ENCODE measurements around the gene CACNA1A. TPM values are rescaled to one million over a fixed set of nuclear protein-coding genes. Genes with fewer than 3 reads are reported as not detected.

CACNA1A gene
- total RNA-seq, 1 donor from 2014 or later, result under 0.01 TPM

DNA sequence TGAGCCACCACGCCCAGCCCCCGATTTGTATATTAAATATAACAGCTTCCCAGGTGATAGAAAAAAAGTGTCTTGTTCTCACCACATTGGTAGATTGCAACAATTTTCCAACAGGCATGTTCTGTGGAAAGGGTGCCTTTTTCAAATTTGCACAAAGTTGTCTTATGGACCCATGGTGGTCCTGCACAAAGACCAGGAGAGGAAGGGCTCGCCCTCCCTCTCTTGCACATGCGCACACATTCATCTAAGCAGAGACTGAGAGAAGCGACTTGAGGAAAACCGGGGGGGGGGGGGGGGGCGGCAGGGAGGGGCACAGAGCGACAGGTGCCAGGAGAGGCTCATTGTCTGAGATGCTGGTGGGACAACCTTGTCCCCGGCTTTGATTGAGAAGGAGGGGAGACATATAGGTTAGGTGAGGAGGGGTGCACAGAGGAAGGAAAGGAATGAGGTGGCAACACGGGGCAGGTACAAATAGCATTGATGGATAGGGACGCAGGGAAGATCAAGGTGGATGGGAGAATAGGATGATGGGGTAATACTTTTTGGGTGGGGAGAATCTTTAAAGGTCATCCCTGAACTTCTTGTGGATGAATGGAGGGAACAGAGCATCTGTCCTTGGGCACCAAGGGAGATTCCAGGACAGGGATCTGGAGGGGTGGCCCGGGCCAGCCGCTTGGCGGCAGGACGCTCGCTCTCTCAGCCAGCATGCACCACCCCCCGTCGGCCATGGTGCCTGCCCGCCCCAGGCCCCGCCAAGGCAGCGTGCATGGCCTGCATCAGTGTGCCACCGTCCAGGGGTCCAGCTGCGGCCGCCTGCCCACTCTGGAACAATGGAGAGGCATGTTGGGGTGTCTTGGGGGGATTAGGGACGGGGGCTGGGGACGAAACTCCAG lies 280.1 kb downstream of the CACNA1A start:
- H3K4me3 ChIP-seq (ENCODE audit: low read depth, low read length), result no peak overlapping the region
- FAIRE-seq (no peak), DNase-seq (ENCODE audit: low read depth) (no peak)
- TF ChIP-seq CTCF (IDR thresholded peaks at IDR 0.05; ENCODE audit: insufficient read depth, low read length, severe bottlenecking), result no peak
- no peaks in the 10 kb centered on the region for H3K36me3 ChIP-seq (ENCODE audit: control insufficient read depth, insufficient read depth, low read length)
- no peaks in the 10 kb centered on the region for H3K27me3 ChIP-seq (ENCODE audit: control insufficient read depth, insufficient read depth, low read length)

- no peak for TF ChIP-seq CTCF (IDR thresholded peaks at IDR 0.05; ENCODE audit: insufficient read depth, low read length, severe bottlenecking)
- Histone ChIP-seq H3K27me3 (ENCODE audit: control insufficient read depth, insufficient read depth, low read length) (no peaks in the 10 kb centered on the region), H3K4me3 (ENCODE audit: low read depth, low read length) (no peak overlapping the region), H3K36me3 (ENCODE audit: control insufficient read depth, insufficient read depth, low read length) (no peaks in the 10 kb centered on the region)
- no peak for DNase-seq (ENCODE audit: low read depth)
- FAIRE-seq, result no peak
These were observed 281.2 kb downstream of the CACNA1A start for GRCh38 chr19:13225085-13225484.

- no peak for TF ChIP-seq CTCF (IDR thresholded peaks at IDR 0.05; ENCODE audit: insufficient read depth, low read length, severe bottlenecking)
These were observed 285.4 kb downstream of the CACNA1A start for GRCh38 chr19:13220847-13221246.

GRCh38 chr19:13215572-13216380 lies 290.5 kb downstream of the CACNA1A start:
- TF ChIP-seq CTCF (IDR thresholded peaks at IDR 0.05; ENCODE audit: insufficient read depth, low read length, severe bottlenecking), result no peak
- FAIRE-seq (no peak), DNase-seq (ENCODE audit: low read depth) (no peak)
- peaks cover 2% of the 10 kb centered on the region for H3K27me3 ChIP-seq (ENCODE audit: control insufficient read depth, insufficient read depth, low read length)
- H3K36me3 ChIP-seq (ENCODE audit: control insufficient read depth, insufficient read depth, low read length), result no peaks in the 10 kb centered on the region
- H3K4me3 ChIP-seq (ENCODE audit: low read depth, low read length), result no peak overlapping the region

More at GRCh38 chr19:13220847-13221246, 285.4 kb downstream of the CACNA1A start:
- FAIRE-seq (no peak), DNase-seq (ENCODE audit: low read depth) (no peak)
- Histone ChIP-seq H3K36me3 (ENCODE audit: control insufficient read depth, insufficient read depth, low read length) (no peaks in the 10 kb centered on the region), H3K4me3 (ENCODE audit: low read depth, low read length) (no peak overlapping the region), H3K27me3 (ENCODE audit: control insufficient read depth, insufficient read depth, low read length) (peaks cover 2% of the 10 kb centered on the region)

- FAIRE-seq (no peak), DNase-seq (ENCODE audit: low read depth) (no peak)
- peaks cover 2% of the 10 kb centered on the region for H3K27me3 ChIP-seq (ENCODE audit: control insufficient read depth, insufficient read depth, low read length)
- no peaks in the 10 kb centered on the region for H3K36me3 ChIP-seq (ENCODE audit: control insufficient read depth, insufficient read depth, low read length)
- H3K4me3 ChIP-seq (ENCODE audit: low read depth, low read length), result no peak overlapping the region
- no peak for TF ChIP-seq CTCF (IDR thresholded peaks at IDR 0.05; ENCODE audit: insufficient read depth, low read length, severe bottlenecking)
These were observed 292.1 kb downstream of the CACNA1A start for GRCh38 chr19:13214036-13214730.

Measured in bronchial epithelial cell (primary cell).